ENCODE results near the gene GABPA. TPM values are rescaled to one million over a fixed set of nuclear protein-coding genes. Genes with fewer than 3 reads are reported as not detected.
"Not testable (repeated sequence)": the region's sequence is repeated elsewhere in the genome, so short reads cannot be mapped to it uniquely, and the experiment has no call there.

The GABPA gene
- 27.2 TPM for total RNA-seq

- peak; percentile 98 for DNase-seq (ENCODE audit: low spot score)
These were observed at the start of gene GABPA, which contains the start of gene ATP5PF for GRCh38 chr21:25734904-25735645. Gene GABPA (plus strand): TSS chr21:25734972. CDS start chr21:25741599, 6,627 bp downstream. Gene ATP5PF (minus strand): TSS chr21:25734904. CDS start chr21:25729794, 5,110 bp downstream.

- DNase-seq (ENCODE audit: low spot score), result no peak
These were observed 47.0 kb upstream of the GABPA start for GRCh38 chr21:25687787-25688186.

- DNase-seq (ENCODE audit: low spot score), result no peak
These were observed 46.3 kb upstream of the GABPA start for GRCh38 chr21:25688275-25689155.

GRCh38 chr21:25689226-25689625 is 45.5 kb upstream of the GABPA start:
- no peak for DNase-seq (ENCODE audit: low spot score)

- DNase-seq (ENCODE audit: low spot score), result no peak
These were observed 42.8 kb upstream of the GABPA start for GRCh38 chr21:25691976-25692375.

- not testable (repeated sequence) for DNase-seq (ENCODE audit: low spot score)
These were observed 39.3 kb upstream of the GABPA start for GRCh38 chr21:25695461-25695860.

- DNase-seq (ENCODE audit: low spot score), result no peak
These were observed 34.0 kb upstream of the GABPA start for GRCh38 chr21:25700741-25701140.

GRCh38 chr21:25701529-25701928 is 33.2 kb upstream of the GABPA start:
- DNase-seq (ENCODE audit: low spot score), result no peak

- DNase-seq (ENCODE audit: low spot score), result peak; percentile 40
These were observed 26.2 kb upstream of the GABPA start for GRCh38 chr21:25708467-25709065.

GRCh38 chr21:25709684-25710265 is 25.0 kb upstream of the GABPA start:
- no peak for DNase-seq (ENCODE audit: low spot score)

GRCh38 chr21:25710550-25710949 is 24.2 kb upstream of the GABPA start:
- DNase-seq (ENCODE audit: low spot score), result no peak

GRCh38 chr21:25714066-25714465 is 20.7 kb upstream of the GABPA start:
- not testable (repeated sequence) for DNase-seq (ENCODE audit: low spot score)

GRCh38 chr21:25717491-25718147 is 17.2 kb upstream of the GABPA start:
- DNase-seq (ENCODE audit: low spot score), result no peak

GRCh38 chr21:25721987-25722386 is 12.8 kb upstream of the GABPA start:
- DNase-seq (ENCODE audit: low spot score), result no peak

- DNase-seq (ENCODE audit: low spot score), result no peak
These were observed 12.1 kb upstream of the GABPA start for GRCh38 chr21:25722631-25723030.

- no peak for DNase-seq (ENCODE audit: low spot score)
These were observed 2.5 kb upstream of the GABPA start for GRCh38 chr21:25732091-25732760.

GRCh38 chr21:25733859-25734653 is 716 bp upstream of the GABPA start:
- no peak for DNase-seq (ENCODE audit: low spot score)

GRCh38 chr21:25734654-25734903 is 193 bp upstream of the GABPA start:
- DNase-seq (ENCODE audit: low spot score), result peak; percentile 13

- peak; percentile 78 for DNase-seq (ENCODE audit: low spot score)
These were observed 1.1 kb downstream of the GABPA start for GRCh38 chr21:25735646-25736597.

Data from mucosa of gallbladder (tissue), 1 donor.